Neuronal stem cell (in vitro differentiated cells): ENCODE results near the gene PDE5A.

Experiments used
- DNase-seq: peaks from one replicate; pipeline ENCODE4 v3.0.0-alpha.2; 2013; ENCODE audit warnings: low spot score
- H2AFZ ChIP-seq: one replicate; pipeline ENCODE4 v1.6.1; 2013; ENCODE audit warnings: mild to moderate bottlenecking, low read length, inconsistent platforms
- H2AK5ac ChIP-seq: 2 replicates; pipeline ENCODE4 v1.6.1; 2013; ENCODE audit warnings: low read depth, mild to moderate bottlenecking, inconsistent platforms, low read length, moderate library complexity, mixed read lengths
- H2BK120ac ChIP-seq: 2 replicates; pipeline ENCODE4 v1.6.1; 2013; ENCODE audit warnings: low read depth, mild to moderate bottlenecking, inconsistent platforms, low read length, moderate library complexity, mixed read lengths
- H2BK12ac ChIP-seq: one replicate; pipeline ENCODE4 v1.6.1; 2013; ENCODE audit warnings: low read length, inconsistent platforms
- H2BK15ac ChIP-seq: 2 replicates; pipeline ENCODE4 v1.6.1; 2013; ENCODE audit warnings: mild to moderate bottlenecking, low read length, inconsistent platforms, mixed read lengths
- H2BK5ac ChIP-seq: one replicate; pipeline ENCODE4 v1.6.1; 2013; ENCODE audit warnings: inconsistent platforms, mild to moderate bottlenecking, low read length, moderate library complexity
- H3K14ac ChIP-seq: one replicate; pipeline ENCODE4 v1.6.1; 2013; ENCODE audit warnings: low read length, inconsistent platforms
- H3K18ac ChIP-seq: 2 replicates; pipeline ENCODE4 v1.6.1; 2013; ENCODE audit warnings: low read length, inconsistent platforms
- H3K23ac ChIP-seq: 2 replicates; pipeline ENCODE4 v1.6.1; 2013; ENCODE audit warnings: low read depth, mild to moderate bottlenecking, mixed read lengths, low read length, inconsistent platforms; ENCODE audit not compliant: poor library complexity
- H3K27ac ChIP-seq: replicated peaks from 3 replicates; pipeline ENCODE4 v1.5.1; 2013; ENCODE audit warnings: low read length, inconsistent platforms
- H3K27me3 ChIP-seq, 3 experiments: 2 replicates each; pipeline ENCODE4 v1.6.1; 2013; ENCODE audit warnings: low read length in 3 of 3, mild to moderate bottlenecking in 2 of 3, inconsistent platforms in 1 of 3, low read depth in 1 of 3, mixed read lengths in 1 of 3, moderate library complexity in 1 of 3; ENCODE audit not compliant: control insufficient read depth in 3 of 3, insufficient read depth in 3 of 3
- H3K36me3 ChIP-seq, 2 donors: replicated peaks in 1 of 2; 2 replicates each; pipeline ENCODE4 v1.6.1; 2013; ENCODE audit warnings: low read length in 2 of 2; ENCODE audit not compliant: control insufficient read depth in 2 of 2, insufficient read depth in 2 of 2
- H3K4ac ChIP-seq: 2 replicates; pipeline ENCODE4 v1.6.1; 2013; ENCODE audit warnings: inconsistent platforms, mild to moderate bottlenecking, low read length, moderate library complexity
- H3K4me1 ChIP-seq, 2 donors: 1 replicate in 1 of 2; 2 replicates in 1 of 2; pipeline ENCODE4 v1.6.1; 2013; ENCODE audit warnings: low read length in 2 of 2, low read depth in 1 of 2; ENCODE audit not compliant: control insufficient read depth in 2 of 2, insufficient read depth in 1 of 2
- H3K4me2 ChIP-seq: one replicate; pipeline ENCODE4 v1.6.1; 2013; ENCODE audit warnings: mild to moderate bottlenecking, low read length, inconsistent platforms; ENCODE audit not compliant: insufficient read depth, poor library complexity, severe bottlenecking
- H3K4me3 ChIP-seq, 2 donors: 2 replicates each; pipeline ENCODE4 v1.5.1; 2013; ENCODE audit warnings: low read length in 2 of 2, mild to moderate bottlenecking in 2 of 2, inconsistent platforms in 1 of 2, moderate library complexity in 1 of 2
- H3K79me1 ChIP-seq: one replicate; pipeline ENCODE4 v1.6.1; 2013; ENCODE audit warnings: low read depth, mild to moderate bottlenecking, inconsistent platforms, low read length, moderate library complexity
- H3K9ac ChIP-seq: one replicate; pipeline ENCODE4 v1.6.1; 2013; ENCODE audit warnings: mild to moderate bottlenecking, low read depth, low read length, inconsistent platforms; ENCODE audit not compliant: poor library complexity
- H3K9me3 ChIP-seq, 2 donors: replicated peaks in 1 of 2; 2 replicates each; pipeline versions ENCODE3 to v1.6.1; 2013; ENCODE audit warnings: low read length in 2 of 2, mild to moderate bottlenecking in 2 of 2, inconsistent platforms in 1 of 2, low read depth in 1 of 2, mixed read lengths in 1 of 2, moderate library complexity in 1 of 2; ENCODE audit not compliant: control insufficient read depth in 2 of 2, insufficient read depth in 1 of 2
- H4K8ac ChIP-seq: one replicate; pipeline ENCODE4 v1.6.1; 2013; ENCODE audit warnings: low read depth, mild to moderate bottlenecking, inconsistent platforms, low read length, moderate library complexity
- H4K91ac ChIP-seq: one replicate; pipeline ENCODE4 v1.6.1; 2013; ENCODE audit warnings: low read length, low read depth, mild to moderate bottlenecking, inconsistent platforms; ENCODE audit not compliant: poor library complexity
- WGBS, 2 donors: extraction: QIAGEN DNeasy Blood & Tissue Kit; methylation state at CpG; one replicate each; pipeline ENCODE4 v1.1.7; 2013; ENCODE audit warnings: missing lambda C conversion rate in 2 of 2, mixed read lengths in 1 of 2; ENCODE audit not compliant: insufficient read length in 2 of 2, insufficient replicate concordance in 1 of 2; ENCODE audit errors: extremely low coverage in 2 of 2; 5-methylcytosine and 5-hydroxymethylcytosine counted together

Gene PDE5A

GRCh38 chr4:119627267-119628255, 1.0 kb downstream of the PDE5A start:
- H3K14ac ChIP-seq, result peak overlapping the region; percentile 56
- peak overlapping the region; percentile 100 for H2AFZ ChIP-seq
- peak overlapping the region; percentile 93 for H3K4me2 ChIP-seq
- peak overlapping the region; percentile 79 for H3K9ac ChIP-seq
- no CpG with 5 or more reads among the region's 90 CpGs for WGBS, 2 donors
- peak overlapping the region; percentile 30 for H2BK12ac ChIP-seq
- no peak overlapping the region for H3K4ac ChIP-seq
- H3K9me3 ChIP-seq, result no peaks in the 10 kb centered on the region
- peaks cover 2 to 11% of the 10 kb centered on the region in 2 donors for H3K4me1 ChIP-seq
- H2BK5ac ChIP-seq, result no peak overlapping the region
- peak; percentile 56 for DNase-seq
- H2BK120ac ChIP-seq, result no peak overlapping the region
- H2BK15ac ChIP-seq, result peak overlapping the region; percentile 1
- peak overlapping the region; percentile 67 to 87 for H3K4me3 ChIP-seq
- peak overlapping the region; percentile 17 for H4K8ac ChIP-seq
- H3K27me3 ChIP-seq, result peaks cover 0 to 7% (median 3%) of the 10 kb centered on the region in 3 experiments
- H3K27ac ChIP-seq, result no peak overlapping the region
- H4K91ac ChIP-seq, result no peak overlapping the region
- no peaks in the 10 kb centered on the region for H3K36me3 ChIP-seq
- peak overlapping the region; percentile 92 for H3K18ac ChIP-seq
- no peak overlapping the region for H2AK5ac ChIP-seq
- peak overlapping the region; percentile 73 for H3K23ac ChIP-seq
- H3K79me1 ChIP-seq, result peaks cover 2% of the 10 kb centered on the region

- H2AK5ac ChIP-seq, result no peak overlapping the region
- peak overlapping the region; percentile 76 for H3K18ac ChIP-seq
- peaks cover 2 to 11% of the 10 kb centered on the region in 2 donors for H3K4me1 ChIP-seq
- WGBS, 2 donors, result no CpG with 5 or more reads among the region's 18 CpGs
- H4K8ac ChIP-seq, result no peak overlapping the region
- H3K23ac ChIP-seq, result no peak overlapping the region
- peak overlapping the region; percentile 93 for H3K4me2 ChIP-seq
- H4K91ac ChIP-seq, result no peak overlapping the region
- H2BK5ac ChIP-seq, result no peak overlapping the region
- H2BK12ac ChIP-seq, result no peak overlapping the region
- peaks cover 2% of the 10 kb centered on the region for H3K79me1 ChIP-seq
- H3K27ac ChIP-seq, result no peak overlapping the region
- peak overlapping the region; percentile 67 to 87 for H3K4me3 ChIP-seq
- no peak overlapping the region for H2BK120ac ChIP-seq
- H3K4ac ChIP-seq, result no peak overlapping the region
- H2AFZ ChIP-seq, result peak overlapping the region; percentile 100
- no peaks in the 10 kb centered on the region for H3K36me3 ChIP-seq
- no peak for DNase-seq
- no peak overlapping the region for H2BK15ac ChIP-seq
- H3K27me3 ChIP-seq, result peaks cover 0 to 7% (median 3%) of the 10 kb centered on the region in 3 experiments
- H3K14ac ChIP-seq, result no peak overlapping the region
- H3K9ac ChIP-seq, result no peak overlapping the region
- no peaks in the 10 kb centered on the region for H3K9me3 ChIP-seq
Observed at GRCh38 chr4:119626943-119627266, 1.7 kb downstream of the PDE5A start.

GRCh38 chr4:119626420-119626819, 2.2 kb downstream of the PDE5A start:
- WGBS, 2 donors, result no CpG with 5 or more reads among the region's 11 CpGs
- no peak for DNase-seq
- Histone ChIP-seq H2BK12ac (no peak overlapping the region), H3K9ac (no peak overlapping the region), H4K8ac (no peak overlapping the region), H2BK5ac (no peak overlapping the region), H3K4ac (no peak overlapping the region), H3K79me1 (peaks cover 2% of the 10 kb centered on the region), H3K18ac (no peak overlapping the region), H3K27ac (no peak overlapping the region), H2BK15ac (no peak overlapping the region), H3K4me2 (no peak overlapping the region), H2AK5ac (no peak overlapping the region), H2AFZ (peak overlapping the region; percentile 100), H3K36me3 (no peaks in the 10 kb centered on the region), H4K91ac (no peak overlapping the region), H3K4me1 (peaks cover 2 to 11% of the 10 kb centered on the region in 2 donors), H3K9me3 (no peaks in the 10 kb centered on the region), H3K27me3 (peaks cover 0 to 7% (median 3%) of the 10 kb centered on the region in 3 experiments), H3K23ac (no peak overlapping the region), H3K14ac (no peak overlapping the region), H3K4me3 (peak overlapping the region in 1 of 2 donors; percentile 67), H2BK120ac (no peak overlapping the region)

GRCh38 chr4:119625761-119626160, 2.8 kb downstream of the PDE5A start:
- no peak for DNase-seq
- no peaks in the 10 kb centered on the region for H3K9me3 ChIP-seq
- no peak overlapping the region for H3K4me2 ChIP-seq
- H2BK15ac ChIP-seq, result no peak overlapping the region
- H2AFZ ChIP-seq, result no peak overlapping the region
- H3K23ac ChIP-seq, result no peak overlapping the region
- no peak overlapping the region for H4K91ac ChIP-seq
- no peak overlapping the region for H3K9ac ChIP-seq
- H3K27ac ChIP-seq, result no peak overlapping the region
- H3K18ac ChIP-seq, result no peak overlapping the region
- no peak overlapping the region for H2AK5ac ChIP-seq
- no peak overlapping the region for H2BK5ac ChIP-seq
- no CpG with 5 or more reads among the region's 2 CpGs for WGBS, 2 donors
- no peak overlapping the region for H3K4ac ChIP-seq
- no peak overlapping the region for H2BK12ac ChIP-seq
- no peak overlapping the region for H2BK120ac ChIP-seq
- peaks cover 2% of the 10 kb centered on the region for H3K79me1 ChIP-seq
- no peaks in the 10 kb centered on the region for H3K36me3 ChIP-seq
- peaks cover 2 to 10% of the 10 kb centered on the region in 2 donors for H3K4me1 ChIP-seq
- no peak overlapping the region for H3K14ac ChIP-seq
- no peak overlapping the region for H3K4me3 ChIP-seq
- H4K8ac ChIP-seq, result no peak overlapping the region
- peaks cover 0 to 7% (median 3%) of the 10 kb centered on the region in 3 experiments for H3K27me3 ChIP-seq
